Psoas muscle (tissue), 8 donors: ENCODE measurements around the gene SWAP70. TPM values are rescaled to one million over a fixed set of nuclear protein-coding genes. Genes with fewer than 3 reads are reported as not detected.

Experiments
- ATAC-seq, 4 donors: fragments of 200-7000 bp; cut with Tn5 transposase; one replicate each; pipeline ENCODE4 v1.9.1; 2020; ENCODE audit warnings: moderate library complexity in 3 of 4, mild to moderate bottlenecking in 2 of 4
- DNase-seq, 2 donors: peaks; one replicate each; pipeline ENCODE4 v3.0.0-alpha.2; 2020
- H3K27ac ChIP-seq: fragments of 200-600 bp; one replicate; pipeline ENCODE4 v1.8.0; 2022
- H3K27me3 ChIP-seq, 3 donors: fragments of 200-600 bp in 1 of 3; one replicate each; pipeline versions ENCODE4 v1.6.1 to v1.8.0; 2013 to 2022; ENCODE audit warnings: low read length in 2 of 3, mild to moderate bottlenecking in 2 of 3, moderate library complexity in 1 of 3; ENCODE audit not compliant: insufficient read depth in 3 of 3
- H3K36me3 ChIP-seq, 2 donors: fragments of 200-600 bp in 1 of 2; one replicate each; pipeline versions ENCODE4 v1.6.1 to v1.8.0; 2013 to 2022; ENCODE audit warnings: low read depth in 1 of 2, mild to moderate bottlenecking in 1 of 2, moderate library complexity in 1 of 2; ENCODE audit not compliant: insufficient read depth in 1 of 2
- H3K4me1 ChIP-seq: fragments of 200-600 bp; one replicate; pipeline ENCODE4 v1.8.0; 2022
- H3K4me3 ChIP-seq: fragments of 200-600 bp; one replicate; pipeline ENCODE4 v1.8.0; 2022; ENCODE audit warnings: mild to moderate bottlenecking
- H3K9me3 ChIP-seq: fragments of 200-600 bp; one replicate; pipeline ENCODE4 v1.8.0; 2022
- WGBS, 3 donors: extraction: QIAGEN DNeasy Blood & Tissue Kit; methylation state at CpG; one replicate each; pipeline versions ENCODE4 v1.1.6 to v1.1.7; 2013; 5-methylcytosine and 5-hydroxymethylcytosine counted together
- intact Hi-C, 2 donors: fragments of 100-400 bp; cut with DNase I; formaldehyde crosslinking; loops; one replicate each; pipeline versions ENCODE4 v1.11.0 to v1.14.2; 2022
- polyA plus RNA-seq, 3 donors: library from polyadenylated mRNA; stranded (reverse); fragments of 200-250 nt; gene quantifications; one replicate each; pipeline ENCODE4 v1.2.3, GENCODE V29; 2013
- total RNA-seq, 4 donors: library from RNA; stranded (reverse); fragmentation: NEBNext Ultra II Directional in 2 of 4; extraction: Animal tissue kit (Norgen Biotek cat#: 25700) in 2 of 4; gene quantifications; one replicate each; pipeline versions ENCODE4 v1.2.1 to v1.2.4, GENCODE V29; 2021 to 2023
- TF ChIP-seq, protein P1 (sequence below): fragments of 200-600 bp; IDR thresholded peaks from one replicate; pipeline ENCODE4 v1.8.0; 2022; ENCODE audit warnings: antibody characterized with exemption
- donor health status: healthy with polysubstance abuse.
- donor health status: DM: no; HTN: no; CAD: no; lungs with moderate emphysema.
- donor health status: Bipolar disorder and iron deficiency.
- donor health status: healthy.
- donor health status: DM: yes; HTN: yes; CAD: no.
- donor health status: DM: no; HTN: no; CAD: no.
- donor health status: DM: no; HTN: no; CAD: no.
- donor health status: DM: yes; HTN: yes; CAD: no.

Gene SWAP70
- total and polyA plus RNA-seq, 7 donors = 4.3 to 13.3 (median 8.2) TPM

DNA sequence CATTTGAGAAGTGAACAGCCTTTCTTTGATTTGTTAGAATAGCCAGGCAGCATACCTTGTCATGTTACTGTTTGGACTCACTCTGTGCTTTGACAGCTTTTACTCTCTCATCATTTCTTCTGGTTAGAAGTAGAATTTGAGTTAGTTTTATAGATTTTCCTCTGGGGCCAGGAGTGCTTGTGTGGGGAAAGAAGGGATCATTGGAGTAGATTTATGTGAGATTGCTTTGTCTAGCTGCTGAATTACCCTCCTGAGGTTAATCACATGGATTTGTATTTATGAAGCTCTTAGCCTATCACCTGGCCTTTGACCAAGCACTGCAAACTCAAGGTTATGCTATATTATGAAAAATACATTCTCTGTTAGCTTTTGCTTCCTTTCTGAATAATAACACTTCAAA is 54.3 kb downstream of the SWAP70 start:
- intact Hi-C loops = no loop called here
- H3K9me3 ChIP-seq = no peaks in the 10 kb centered on the region
- H3K36me3 ChIP-seq = peaks cover 0 to 5% of the 10 kb centered on the region in 2 donors
- H3K27ac ChIP-seq = no peak overlapping the region
- no peak overlapping the region for H3K4me3 ChIP-seq
- DNase-seq (no peak), ATAC-seq (no peak)
- TF ChIP-seq, protein P1, sequence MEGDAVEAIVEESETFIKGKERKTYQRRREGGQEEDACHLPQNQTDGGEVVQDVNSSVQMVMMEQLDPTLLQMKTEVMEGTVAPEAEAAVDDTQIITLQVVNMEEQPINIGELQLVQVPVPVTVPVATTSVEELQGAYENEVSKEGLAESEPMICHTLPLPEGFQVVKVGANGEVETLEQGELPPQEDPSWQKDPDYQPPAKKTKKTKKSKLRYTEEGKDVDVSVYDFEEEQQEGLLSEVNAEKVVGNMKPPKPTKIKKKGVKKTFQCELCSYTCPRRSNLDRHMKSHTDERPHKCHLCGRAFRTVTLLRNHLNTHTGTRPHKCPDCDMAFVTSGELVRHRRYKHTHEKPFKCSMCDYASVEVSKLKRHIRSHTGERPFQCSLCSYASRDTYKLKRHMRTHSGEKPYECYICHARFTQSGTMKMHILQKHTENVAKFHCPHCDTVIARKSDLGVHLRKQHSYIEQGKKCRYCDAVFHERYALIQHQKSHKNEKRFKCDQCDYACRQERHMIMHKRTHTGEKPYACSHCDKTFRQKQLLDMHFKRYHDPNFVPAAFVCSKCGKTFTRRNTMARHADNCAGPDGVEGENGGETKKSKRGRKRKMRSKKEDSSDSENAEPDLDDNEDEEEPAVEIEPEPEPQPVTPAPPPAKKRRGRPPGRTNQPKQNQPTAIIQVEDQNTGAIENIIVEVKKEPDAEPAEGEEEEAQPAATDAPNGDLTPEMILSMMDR = no peak
- H3K27me3 ChIP-seq = no peaks in the 10 kb centered on the region
- no peaks in the 10 kb centered on the region for H3K4me1 ChIP-seq

DNA sequence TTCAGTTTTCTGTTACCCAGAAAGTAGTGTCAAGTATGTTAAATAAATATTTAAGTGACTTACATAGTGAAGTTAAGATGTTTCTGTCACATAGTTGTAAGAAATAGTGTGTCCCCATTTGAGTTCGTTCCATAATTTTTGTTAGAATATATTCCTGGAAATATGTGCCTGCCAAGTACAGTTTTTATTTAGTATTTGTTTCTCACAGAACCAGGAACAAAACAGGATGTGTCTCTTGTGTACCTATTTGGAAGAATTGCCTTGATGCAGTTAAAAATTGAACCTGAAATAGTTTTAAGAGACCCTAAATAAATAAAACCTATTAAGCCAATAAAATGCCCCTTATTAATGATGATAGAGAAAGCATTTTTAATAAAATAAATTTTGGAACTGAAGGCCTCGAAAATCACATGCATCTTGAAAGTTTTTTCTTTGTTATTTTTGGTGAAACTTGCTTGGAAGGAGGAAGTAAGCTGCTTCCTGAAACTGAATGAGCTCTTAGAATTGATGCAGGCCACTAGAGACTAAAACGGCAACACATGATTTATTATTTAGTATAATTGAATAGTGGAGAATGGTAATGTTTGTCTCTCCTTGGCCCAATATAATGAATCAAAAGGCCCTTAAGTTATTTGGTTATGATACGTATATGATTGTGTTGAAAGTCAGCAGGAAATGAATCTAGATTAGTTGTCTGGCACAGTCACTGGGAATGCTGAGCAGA is 55.9 kb downstream of the SWAP70 start:
- WGBS, 3 donors = 55 to 59% (median 56%) methylated on average over 4 of the region's 4 CpGs
- Histone ChIP-seq H3K4me1 (no peaks in the 10 kb centered on the region), H3K36me3 (peaks cover 0 to 5% of the 10 kb centered on the region in 2 donors), H3K9me3 (no peaks in the 10 kb centered on the region), H3K27me3 (no peaks in the 10 kb centered on the region), H3K27ac (peak overlapping the region; percentile 59), H3K4me3 (no peak overlapping the region)
- ATAC-seq (no peak), DNase-seq (no peak)
- TF ChIP-seq, protein P1 = no peak
- intact Hi-C loops = no loop called here

DNA sequence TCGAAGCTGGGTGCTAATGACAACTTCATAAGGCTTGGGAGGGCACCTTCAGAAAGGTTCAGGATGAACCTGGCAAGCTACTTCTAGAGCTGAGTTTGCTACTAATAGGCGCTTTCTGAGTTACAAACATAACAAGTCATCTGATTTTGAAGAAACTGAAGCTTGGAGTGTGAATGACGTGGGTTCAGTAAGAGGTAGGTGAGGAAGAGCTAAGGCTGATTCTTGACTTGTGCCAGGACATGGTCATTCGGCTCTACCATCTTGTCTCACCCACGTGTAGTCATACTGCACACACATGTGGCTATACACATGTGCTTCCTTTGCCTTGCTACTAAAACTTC is 56.4 kb downstream of the SWAP70 start:
- Histone ChIP-seq H3K27ac (peak overlapping the region; percentile 59), H3K9me3 (no peaks in the 10 kb centered on the region), H3K4me3 (no peak overlapping the region), H3K36me3 (peaks cover 0 to 5% of the 10 kb centered on the region in 2 donors), H3K27me3 (no peaks in the 10 kb centered on the region), H3K4me1 (no peaks in the 10 kb centered on the region)
- 72 to 83% (median 76%) methylated on average over 5 of the region's 5 CpGs for WGBS, 3 donors
- intact Hi-C loops = no loop called here
- DNase-seq = no peak
- no peak for ATAC-seq
- TF ChIP-seq, protein P1 = no peak

DNA sequence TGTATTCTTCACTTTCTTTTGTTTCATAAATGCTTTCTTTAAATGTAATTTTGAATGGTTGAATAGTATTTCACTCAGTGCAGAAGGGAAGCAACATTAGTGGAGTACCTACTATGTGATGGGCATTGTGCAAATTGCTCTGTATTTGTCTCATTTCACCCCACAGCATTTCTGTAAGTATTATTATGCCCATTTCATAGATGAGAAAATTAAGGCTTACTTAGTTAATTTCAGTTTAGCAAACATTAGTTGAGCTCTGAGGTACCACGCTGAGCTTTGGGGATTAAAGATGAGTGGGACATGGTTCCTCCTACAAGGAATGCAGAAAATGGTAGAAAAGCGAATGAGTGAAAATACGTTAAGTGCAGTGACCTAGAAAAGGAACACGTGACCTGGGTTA is 58.1 kb downstream of the SWAP70 start:
- DNase-seq (no peak), ATAC-seq (no peak)
- Histone ChIP-seq H3K4me1 (no peaks in the 10 kb centered on the region), H3K4me3 (no peak overlapping the region), H3K27ac (no peak overlapping the region), H3K27me3 (no peaks in the 10 kb centered on the region), H3K36me3 (peaks cover 0 to 2% of the 10 kb centered on the region in 2 donors), H3K9me3 (no peaks in the 10 kb centered on the region)
- TF ChIP-seq, protein P1 = no peak
- 95 to 99% (median 96%) methylated on average over 4 of the region's 4 CpGs for WGBS, 3 donors
- intact Hi-C loops = no loop called here

DNA sequence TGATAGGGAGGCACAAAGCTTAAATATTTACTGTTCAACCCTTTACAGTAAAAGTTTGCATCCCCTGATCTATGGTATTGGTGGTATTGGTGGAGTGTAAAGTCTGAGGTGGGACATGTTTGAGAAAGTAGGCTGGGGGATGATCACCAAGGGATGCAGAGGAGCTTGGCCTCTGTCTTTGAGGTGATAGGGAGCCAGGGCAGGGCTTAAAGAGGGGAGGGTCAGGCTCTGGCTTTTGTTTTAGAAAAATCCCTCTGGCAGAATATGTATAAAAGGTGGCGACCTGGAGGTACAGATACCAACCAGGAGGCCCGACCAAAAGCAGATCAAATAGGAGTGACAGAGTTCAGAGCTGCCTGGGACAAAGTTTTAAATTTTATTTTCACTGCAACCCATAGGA is 59.0 kb downstream of the SWAP70 start:
- no peaks in the 10 kb centered on the region for H3K27me3 ChIP-seq
- TF ChIP-seq, protein P1 = no peak
- no peak overlapping the region for H3K27ac ChIP-seq
- no peak for ATAC-seq
- no peaks in the 10 kb centered on the region for H3K9me3 ChIP-seq
- 92 to 93% (median 93%) methylated on average over 2 of the region's 2 CpGs for WGBS, 3 donors
- peaks cover 0 to 2% of the 10 kb centered on the region in 2 donors for H3K36me3 ChIP-seq
- H3K4me1 ChIP-seq = no peaks in the 10 kb centered on the region
- DNase-seq = no peak
- H3K4me3 ChIP-seq = no peak overlapping the region
- intact Hi-C loops = no loop called here
